GM18511 (cell line): ENCODE measurements around the gene FBXO36.
"Not testable (repeated sequence)": the region's sequence is repeated elsewhere in the genome, so short reads cannot be mapped to it uniquely, and the experiment has no call there.

Experiments used
- ATAC-seq: cut with Tn5 transposase; IDR thresholded peaks from one replicate; pipeline ENCODE4 v1.9.1; 2021; ENCODE audit warnings: mild to moderate bottlenecking, moderate library complexity; ENCODE audit not compliant: unreplicated experiment

FBXO36 gene

GRCh38 chr2:229922449-229923386, at the start of gene FBXO36:
Gene FBXO36, plus strand, starts transcription at chr2:229922503. Its CDS starts 11 bp downstream, at chr2:229922514.
- ATAC-seq = peak; percentile 79

- ATAC-seq = peak; percentile 94
Observed at GRCh38 chr2:229873123-229873581, 49.2 kb upstream of the FBXO36 start.

GRCh38 chr2:229874647-229875046, 47.7 kb upstream of the FBXO36 start:
- no peak for ATAC-seq

- no peak for ATAC-seq
Observed at GRCh38 chr2:229875549-229875948, 46.8 kb upstream of the FBXO36 start.

- ATAC-seq = no peak
Observed at GRCh38 chr2:229879191-229879950, 42.9 kb upstream of the FBXO36 start.

GRCh38 chr2:229880892-229881586, 41.3 kb upstream of the FBXO36 start:
- ATAC-seq = no peak

GRCh38 chr2:229882583-229882982, 39.7 kb upstream of the FBXO36 start:
- ATAC-seq = no peak

- peak; percentile 79 for ATAC-seq
Observed at GRCh38 chr2:229884775-229885699, 37.3 kb upstream of the FBXO36 start.

GRCh38 chr2:229887441-229887840, 34.9 kb upstream of the FBXO36 start:
- ATAC-seq = no peak

- no peak for ATAC-seq
Observed at GRCh38 chr2:229888031-229888430, 34.3 kb upstream of the FBXO36 start.

- no peak for ATAC-seq
Observed at GRCh38 chr2:229889023-229889422, 33.3 kb upstream of the FBXO36 start.

GRCh38 chr2:229896857-229897256, 25.4 kb upstream of the FBXO36 start:
- no peak for ATAC-seq

- ATAC-seq = no peak
Observed at GRCh38 chr2:229899604-229900003, 22.7 kb upstream of the FBXO36 start.

GRCh38 chr2:229900012-229900411, 22.3 kb upstream of the FBXO36 start:
- ATAC-seq = no peak

- not testable (repeated sequence) for ATAC-seq
Observed at GRCh38 chr2:229900514-229900913, 21.8 kb upstream of the FBXO36 start.

- ATAC-seq = no peak
Observed at GRCh38 chr2:229901819-229902218, 20.5 kb upstream of the FBXO36 start.

GRCh38 chr2:229903037-229903436, 19.3 kb upstream of the FBXO36 start:
- no peak for ATAC-seq

GRCh38 chr2:229905601-229906000, 16.7 kb upstream of the FBXO36 start:
- ATAC-seq = no peak

- ATAC-seq = no peak
Observed at GRCh38 chr2:229909090-229909489, 13.2 kb upstream of the FBXO36 start.
